NCI-H1930 (cell line): ENCODE results near the gene FAM50A.
A peak's percentile ranks its signal among the peaks of the same experiment; 100 is the strongest.

Experiments used
- DNase-seq, 2 experiments: peaks; one replicate each; lab custom pipeline; 2025; lab: John Stamatoyannopoulos, UW

The FAM50A gene

DNA sequence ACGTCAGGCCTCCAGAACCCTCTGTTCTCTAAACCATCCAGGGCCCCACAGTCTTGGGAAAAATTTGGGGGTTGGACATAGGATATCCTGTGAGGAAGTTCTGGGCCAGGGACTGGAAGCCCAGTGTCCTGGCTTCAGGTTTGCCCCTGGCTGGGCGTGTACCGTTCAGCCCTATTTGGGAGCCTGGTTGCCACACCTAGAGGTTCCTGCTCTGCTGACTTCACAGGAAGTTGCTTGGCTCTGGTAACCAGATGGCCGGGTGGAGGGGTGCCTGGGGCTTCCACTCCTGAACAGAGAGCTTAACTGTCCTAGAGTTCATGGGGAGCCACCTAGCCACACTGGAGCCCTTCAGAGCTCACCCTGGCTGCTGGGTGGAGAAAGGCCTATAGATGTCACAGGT, 31.5 kb upstream of the FAM50A start:
- no peak for DNase-seq

DNA sequence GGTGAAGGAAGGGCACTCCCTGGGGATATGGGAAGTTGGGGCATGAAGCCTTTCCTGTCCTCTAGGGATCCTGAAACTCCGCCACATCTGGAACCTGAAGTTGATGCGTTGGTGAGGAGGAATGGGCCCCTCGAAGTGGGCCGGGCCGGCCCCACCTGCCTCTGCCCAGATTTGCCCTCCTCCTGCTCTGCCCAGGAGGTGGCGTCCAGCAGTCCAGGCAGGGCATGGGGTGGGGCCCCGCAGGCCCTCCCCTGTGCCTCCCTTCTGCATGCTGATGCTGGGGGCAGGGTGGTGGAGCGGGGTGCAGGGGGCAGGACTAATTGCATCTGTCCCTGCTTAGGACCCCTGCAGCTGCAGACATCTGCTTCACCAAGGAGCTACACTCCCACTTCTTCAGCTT, 30.8 kb upstream of the FAM50A start:
- no peak for DNase-seq

GRCh38 chrX:154417157-154417556, 26.8 kb upstream of the FAM50A start:
- DNase-seq: no peak

DNA sequence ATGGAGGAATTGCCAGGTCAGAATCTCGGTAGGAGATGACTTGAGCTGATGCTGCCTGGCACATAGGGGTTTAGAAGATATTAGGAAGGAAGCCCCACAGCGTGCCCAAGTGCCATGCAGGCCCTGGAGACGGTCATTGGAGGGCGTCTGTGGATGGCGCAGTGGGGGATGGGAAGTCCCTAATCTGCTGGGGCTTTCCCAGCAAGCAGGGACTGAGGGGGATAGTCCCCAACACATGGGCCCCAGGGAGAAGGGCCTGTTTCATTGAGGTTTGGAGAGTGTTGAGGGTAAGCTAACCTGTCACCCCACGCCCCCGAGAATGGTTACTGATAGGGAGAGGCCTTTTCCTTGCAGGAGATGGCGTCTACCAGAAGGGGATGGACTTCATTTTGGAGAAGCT, 24.8 kb upstream of the FAM50A start:
- DNase-seq: no peak

DNA sequence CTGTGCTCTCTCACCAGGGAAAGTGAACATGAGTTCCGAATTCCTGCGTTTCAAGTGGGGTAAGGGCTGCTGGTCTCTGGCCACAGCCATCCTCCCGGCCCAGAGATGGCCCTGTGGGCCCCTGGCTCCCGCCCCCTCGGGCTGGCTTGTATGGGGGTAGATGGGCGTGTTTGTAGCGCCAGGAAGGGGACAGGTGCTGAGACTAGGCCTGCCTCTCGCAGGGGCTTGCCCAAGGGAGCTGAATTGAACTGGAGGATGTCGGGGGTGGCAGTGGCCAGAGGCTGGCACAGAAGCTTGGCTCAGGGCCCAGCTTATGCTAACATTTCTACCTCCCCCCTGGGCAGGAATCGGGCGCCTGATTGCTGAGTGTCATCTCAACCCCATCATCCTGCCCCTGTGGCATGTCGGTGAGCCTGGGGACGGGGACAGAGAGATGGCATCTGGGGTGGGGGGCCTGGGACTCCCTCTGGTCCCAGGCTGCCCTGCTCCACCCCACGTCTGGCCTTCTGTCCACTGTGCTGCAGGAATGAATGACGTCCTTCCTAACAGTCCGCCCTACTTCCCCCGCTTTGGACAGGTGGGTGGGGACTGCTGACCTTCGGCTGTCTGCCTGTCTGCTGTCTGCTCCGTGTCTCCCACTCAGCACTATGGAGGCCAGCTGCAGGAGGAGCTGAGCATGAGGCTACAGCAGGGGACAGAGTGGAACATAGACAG, 24.1 kb upstream of the FAM50A start:
- no peak for DNase-seq

- no peak for DNase-seq
Observed at GRCh38 chrX:154420402-154420756, 23.6 kb upstream of the FAM50A start.

DNA sequence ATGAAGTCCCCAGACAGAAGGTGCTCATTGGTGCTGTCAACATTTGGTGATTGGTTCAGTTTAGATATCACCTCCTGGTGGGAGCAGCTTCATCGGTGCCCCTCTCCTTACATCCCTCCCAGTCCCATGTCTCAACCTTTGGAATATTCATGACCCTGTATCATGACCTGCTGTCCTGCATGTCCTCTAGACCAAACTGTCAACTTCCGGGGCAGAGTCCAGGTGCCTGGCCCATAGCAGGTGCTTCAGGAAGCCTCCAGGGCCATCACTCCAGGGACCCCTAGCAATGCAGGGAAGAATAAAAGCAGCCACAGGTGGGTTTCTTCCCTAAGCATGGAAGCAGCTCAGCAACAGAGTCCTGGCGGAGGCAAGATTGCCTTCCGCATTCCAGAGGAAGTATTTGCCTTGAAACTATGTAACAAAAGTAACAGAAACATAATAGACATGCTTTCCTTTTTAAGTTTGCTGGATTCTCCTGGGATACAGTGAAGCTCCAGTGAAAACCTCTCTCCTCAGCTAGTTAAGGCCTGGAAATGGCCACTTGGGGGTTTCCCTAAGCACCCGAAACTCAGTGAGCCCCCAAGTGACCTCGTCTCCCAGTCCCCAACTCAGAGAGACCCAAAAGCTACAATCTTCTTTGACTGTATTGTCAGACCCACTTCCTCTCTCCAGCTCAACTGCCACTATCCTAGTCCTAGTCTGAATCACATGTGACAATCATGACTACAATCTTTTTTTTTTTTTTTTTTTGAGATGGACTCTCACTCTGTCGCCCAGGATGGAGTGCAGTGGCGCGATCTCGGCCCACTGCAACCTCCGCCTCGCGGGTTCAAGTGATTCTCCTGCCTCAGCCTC, 16.8 kb upstream of the FAM50A start:
- no peak for DNase-seq

DNA sequence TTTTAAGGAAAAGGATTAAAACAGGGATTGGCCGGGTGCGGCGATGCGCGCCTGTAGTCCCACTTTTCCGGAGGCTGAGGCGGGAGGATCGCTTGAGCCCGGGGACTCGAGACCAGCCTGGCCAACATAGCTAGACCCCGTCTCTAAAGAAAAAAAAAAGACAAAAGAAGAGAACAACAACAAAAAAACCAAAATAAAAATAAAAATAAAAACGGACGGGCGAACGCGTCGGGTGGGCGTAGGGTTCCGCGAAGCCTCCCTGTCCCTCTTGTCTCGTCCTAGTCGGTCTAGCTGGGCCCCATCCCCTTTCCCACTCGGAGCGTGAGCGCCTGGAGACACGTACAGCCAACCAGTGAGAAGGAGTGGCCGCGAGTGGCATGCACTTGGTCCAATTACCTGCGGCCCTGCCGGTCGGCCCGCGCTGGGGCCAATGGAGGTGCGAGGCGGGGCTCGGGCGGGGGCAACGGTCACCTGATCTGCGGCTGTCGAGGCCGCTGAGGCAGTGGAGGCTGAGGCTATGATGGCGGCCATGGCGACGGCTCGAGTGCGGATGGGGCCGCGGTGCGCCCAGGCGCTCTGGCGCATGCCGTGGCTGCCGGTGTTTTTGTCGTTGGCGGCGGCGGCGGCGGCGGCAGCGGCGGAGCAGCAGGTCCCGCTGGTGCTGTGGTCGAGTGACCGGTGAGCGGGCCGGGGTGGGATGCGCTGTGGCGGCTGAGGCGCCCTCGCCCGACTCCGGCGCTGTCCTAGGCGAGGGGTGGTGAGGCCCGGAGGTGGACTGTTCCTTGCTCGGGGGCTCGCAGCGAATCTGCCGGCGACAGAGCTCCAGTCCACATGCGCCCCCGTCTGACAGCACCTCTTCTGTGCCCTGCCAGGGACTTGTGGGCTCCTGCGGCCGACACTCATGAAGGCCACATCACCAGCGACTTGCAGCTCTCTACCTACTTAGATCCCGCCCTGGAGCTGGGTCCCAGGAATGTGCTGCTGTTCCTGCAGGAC, 15.5 kb upstream of the FAM50A start, which contains the start of gene ATP6AP1:
Gene ATP6AP1 (plus strand): TSS at position 502 of the 996 bp plus-strand sequence. CDS start 16 bp downstream, at position 518.
- DNase-seq: peak; percentile 87 to 88

DNA sequence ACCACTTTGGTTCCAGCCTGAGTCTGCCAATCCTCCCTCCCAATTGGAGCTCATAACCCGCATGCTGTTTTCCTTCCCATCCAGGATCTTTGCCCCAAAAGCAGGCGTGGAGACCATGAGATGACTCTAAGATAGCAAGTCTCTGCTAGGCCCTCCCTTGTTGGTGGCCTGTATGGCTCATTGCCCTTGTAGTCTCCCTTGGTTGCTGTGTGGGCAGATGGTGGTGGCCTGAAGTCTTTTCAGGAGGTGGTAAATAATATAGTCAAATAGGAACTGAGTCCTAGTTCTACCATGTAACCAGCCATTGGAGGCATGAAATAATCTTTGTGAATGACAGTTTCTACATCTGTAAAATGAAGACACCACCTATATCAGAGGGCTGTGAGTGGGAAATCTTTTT, 14.2 kb upstream of the FAM50A start:
- DNase-seq: no peak

- no peak for DNase-seq
Observed at GRCh38 chrX:154430479-154430878, 13.5 kb upstream of the FAM50A start.

GRCh38 chrX:154430916-154431315, 13.0 kb upstream of the FAM50A start:
- DNase-seq: no peak

- no peak for DNase-seq
Observed at GRCh38 chrX:154431341-154431740, 12.6 kb upstream of the FAM50A start.

GRCh38 chrX:154432210-154432609, 11.7 kb upstream of the FAM50A start:
- no peak for DNase-seq

DNA sequence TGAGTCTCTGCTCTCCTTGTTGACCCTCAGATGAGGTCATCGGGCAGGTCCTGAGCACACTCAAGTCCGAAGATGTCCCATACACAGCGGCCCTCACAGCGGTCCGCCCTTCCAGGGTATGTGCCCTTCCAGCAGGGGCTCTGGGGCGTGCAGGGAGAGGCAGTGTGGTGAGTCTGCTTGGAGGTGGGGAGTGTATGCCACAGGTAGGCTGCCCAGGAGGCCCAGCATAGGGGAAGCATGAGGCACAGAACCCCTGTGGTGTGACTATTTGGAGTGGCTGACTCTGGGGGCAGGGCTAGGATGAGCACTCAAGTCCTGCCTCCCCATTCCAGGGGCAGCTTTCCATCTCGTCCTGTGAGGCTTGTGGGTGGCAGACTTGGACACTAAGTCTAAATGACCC, 10.3 kb upstream of the FAM50A start:
- no peak for DNase-seq

GRCh38 chrX:154434394-154435168, 9.4 kb upstream of the FAM50A start:
- no peak for DNase-seq

GRCh38 chrX:154435171-154435733, 8.7 kb upstream of the FAM50A start:
- no peak for DNase-seq

GRCh38 chrX:154436374-154436982, 7.5 kb upstream of the FAM50A start:
- peak; percentile 21 to 57 for DNase-seq

GRCh38 chrX:154436983-154437752, 6.8 kb upstream of the FAM50A start, which contains the start of gene GDI1:
TSS of gene GDI1 (plus strand) at chrX:154437154. CDS start at chrX:154437255, 101 bp downstream.
- peak; percentile 11 to 57 for DNase-seq
